Endometrial microvascular endothelial cells (primary cell): ENCODE results near the gene LPXN. TPM values are rescaled to one million over a fixed set of nuclear protein-coding genes. Genes with fewer than 3 reads are reported as not detected.
"Not testable (repeated sequence)": the region's sequence is repeated elsewhere in the genome, so short reads cannot be mapped to it uniquely, and the experiment has no call there.

ENCODE experiments used
- in situ Hi-C: cut with HindIII; loops from 2 replicates; pipeline ENCODE4 v1.10.0; 2017; ENCODE audit warnings: low sequenced_read_pairs, low pct_unique_long_range_greater_than_20kb; ENCODE audit errors: inconsistent ontology term
- total RNA-seq: library from RNA; depleted of rRNA; stranded (reverse); fragments of >200 nt; gene quantifications from one replicate; pipeline ENCODE4 v1.2.3, GENCODE V29; 2015; ENCODE audit errors: inconsistent ontology term

The LPXN gene
- total RNA-seq, 1 donor from 2014 or later = 38.0 TPM

DNA sequence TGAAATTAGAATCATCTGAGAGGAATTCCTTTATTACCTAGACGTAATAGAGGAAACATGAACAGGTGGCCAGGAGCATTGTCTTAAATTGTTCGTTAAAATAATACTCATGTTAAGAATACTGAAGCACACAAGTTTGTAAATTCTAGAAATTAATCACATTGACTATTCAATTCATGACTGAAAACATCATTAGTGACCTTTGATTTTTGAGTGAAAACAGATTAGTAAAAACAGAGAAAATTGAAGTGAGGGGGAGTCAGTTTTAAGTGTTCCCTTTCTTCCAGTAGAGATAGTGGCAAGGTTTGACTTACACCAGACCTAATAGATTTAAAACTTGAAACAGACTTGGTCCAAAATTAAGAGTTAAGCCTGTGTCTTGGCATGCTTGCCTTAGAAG is 4.7 kb upstream of the LPXN start:
- in situ Hi-C loops = no loop called here

- in situ Hi-C loops = no loop called here
Measured at GRCh38 chr11:58579192-58580129, 3.8 kb upstream of the LPXN start.

GRCh38 chr11:58578635-58579191 is 3.1 kb upstream of the LPXN start, which contains the start of gene ZFP91:
TSS of gene ZFP91 (plus strand) at chr11:58579063. CDS start at chr11:58579282, 219 bp downstream.
- in situ Hi-C loops = no loop called here

DNA sequence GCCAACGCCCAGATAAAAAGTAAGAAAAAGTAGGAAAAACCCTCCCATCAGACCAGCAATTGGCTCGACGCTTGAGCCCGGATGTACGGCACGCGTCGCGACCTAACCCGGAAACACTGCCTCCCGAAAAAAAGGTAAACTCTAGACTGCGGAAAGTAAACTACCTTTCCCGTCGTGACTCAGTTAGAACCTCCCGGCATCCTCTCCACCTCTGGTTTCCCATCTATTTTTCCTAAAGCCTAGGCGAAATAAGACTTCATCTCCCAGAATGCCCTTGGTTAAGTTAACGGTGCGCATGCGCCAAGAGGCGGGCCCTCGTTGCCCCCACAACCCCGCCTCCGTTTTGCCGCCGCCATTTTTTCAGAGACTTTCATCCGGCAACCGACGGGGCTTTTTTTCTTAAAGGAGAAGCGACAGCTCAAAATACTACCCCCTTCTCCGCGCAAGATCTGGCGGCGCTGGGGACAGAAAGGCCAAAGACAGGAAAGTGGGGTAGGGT is 2.5 kb upstream of the LPXN start:
- in situ Hi-C loops = no loop called here

DNA sequence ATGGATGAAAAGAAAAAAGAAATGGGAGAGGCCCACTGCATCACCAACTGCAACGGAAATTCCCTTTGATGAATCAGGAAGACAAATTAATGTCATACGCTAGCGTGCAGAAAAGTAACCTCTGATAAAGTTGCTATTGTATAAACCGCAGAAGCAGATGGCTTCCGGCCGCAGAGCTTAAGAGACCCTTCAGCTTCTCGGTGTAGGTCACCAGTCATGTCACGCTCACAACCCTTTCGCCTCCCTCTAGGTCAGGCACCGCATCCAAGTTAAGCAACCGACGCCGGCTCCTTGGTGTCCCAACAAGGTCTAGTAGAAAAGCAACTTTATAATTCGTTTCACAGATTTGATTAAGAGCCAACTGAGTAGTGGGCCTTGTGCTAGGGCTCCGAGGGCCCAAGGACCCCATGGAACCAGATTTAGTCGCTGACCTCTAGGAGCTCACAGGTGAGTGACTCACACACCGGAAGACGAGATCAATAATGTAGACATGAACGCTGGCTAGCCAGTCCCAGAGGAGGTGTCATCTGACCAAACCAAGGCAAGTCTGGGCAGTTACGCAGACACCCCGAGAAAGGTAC is 2.0 kb upstream of the LPXN start:
- in situ Hi-C loops = no loop called here

GRCh38 chr11:58576887-58577471 is 1.3 kb upstream of the LPXN start:
- in situ Hi-C loops = no loop called here

GRCh38 chr11:58574881-58575280 is 775 bp downstream of the LPXN start:
- in situ Hi-C loops = no loop called here

DNA sequence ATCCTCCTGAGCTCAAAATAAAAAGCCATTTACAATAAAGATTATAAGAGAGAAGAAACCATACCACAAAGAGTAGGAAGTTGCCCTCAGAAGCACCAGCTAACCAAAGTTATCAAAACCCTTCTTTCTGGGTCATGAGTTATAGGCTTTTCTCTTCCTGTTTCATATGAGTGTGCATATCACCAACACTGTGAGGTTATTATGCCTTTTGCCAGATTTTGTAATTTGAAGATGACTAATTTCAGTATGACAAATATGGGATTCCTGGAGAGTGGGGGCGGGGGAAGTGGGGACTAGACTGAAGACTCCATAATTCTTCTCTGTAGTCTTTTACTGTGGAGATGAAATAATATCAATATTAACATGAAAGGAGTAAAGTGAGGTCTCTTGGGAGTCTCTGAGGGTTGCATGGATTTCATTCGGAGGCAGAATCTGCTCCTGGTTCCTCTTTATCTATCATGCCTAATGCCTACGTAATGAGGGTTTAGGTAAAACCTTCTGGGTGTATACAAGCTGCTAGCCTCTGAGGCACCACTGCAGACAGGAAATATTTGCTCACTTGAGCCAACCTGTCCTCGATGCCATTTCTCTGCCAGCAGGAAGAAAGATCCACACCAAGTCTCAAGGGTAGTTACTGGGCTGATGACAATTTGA is 2.1 kb downstream of the LPXN start:
- in situ Hi-C loops = no loop called here

GRCh38 chr11:58572906-58573305 is 2.8 kb downstream of the LPXN start:
- in situ Hi-C loops = not testable (repeated sequence)

- in situ Hi-C loops = no loop called here
Measured at GRCh38 chr11:58567889-58568512, 7.7 kb downstream of the LPXN start.

DNA sequence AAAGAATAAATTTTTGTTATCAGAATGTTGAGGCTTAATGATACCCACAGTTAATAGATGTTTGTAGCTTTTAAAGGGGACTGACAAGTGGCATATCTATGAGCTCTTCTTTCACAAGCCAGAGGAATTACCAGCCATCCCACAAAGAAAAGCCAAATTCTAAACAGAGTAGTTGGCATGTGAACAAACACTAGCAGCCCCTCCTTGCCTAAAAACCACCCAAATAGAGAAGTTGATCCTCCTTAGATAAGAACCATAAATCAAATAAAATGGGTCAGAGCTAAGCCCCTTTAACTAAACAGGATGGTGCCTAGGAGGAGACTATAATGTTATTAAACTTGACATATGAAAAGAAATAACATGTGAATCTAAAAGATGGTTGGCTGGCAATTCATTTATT is 11.4 kb downstream of the LPXN start:
- in situ Hi-C loops = no loop called here

GRCh38 chr11:58562375-58562800 is 13.3 kb downstream of the LPXN start:
- in situ Hi-C loops = no loop called here

DNA sequence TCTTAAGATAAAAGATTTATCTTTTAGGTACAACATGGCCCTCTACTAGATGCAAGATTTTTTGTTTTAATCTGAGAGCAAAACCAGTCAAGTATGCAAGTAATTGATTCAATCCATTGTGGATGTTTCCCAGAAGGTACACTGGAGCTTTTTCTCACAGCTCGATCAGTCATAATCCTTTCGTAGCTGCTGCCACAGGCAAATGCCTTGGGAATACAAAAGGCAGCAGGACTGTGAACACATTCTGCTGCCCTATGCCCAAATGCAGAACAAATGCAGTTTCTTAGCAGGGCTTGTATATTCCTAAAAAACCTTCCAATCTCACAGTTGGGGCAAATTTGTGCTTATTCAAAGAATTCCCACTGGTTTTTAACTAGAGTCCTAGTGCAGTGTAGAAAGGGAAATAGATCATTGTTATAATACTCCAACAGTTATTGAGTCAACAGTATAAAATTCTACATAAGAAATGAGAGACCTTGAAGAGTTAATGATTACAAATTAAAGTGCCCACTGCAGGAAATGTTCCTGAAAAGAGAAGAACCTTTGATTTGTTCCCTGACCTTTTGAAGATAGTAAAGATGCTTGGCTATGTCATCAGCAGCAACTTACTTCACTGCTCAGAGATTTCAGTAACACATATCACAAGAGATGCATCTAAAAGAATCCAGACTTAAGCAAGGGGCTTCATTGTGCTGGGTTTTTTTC is 14.1 kb downstream of the LPXN start:
- in situ Hi-C loops = no loop called here

- in situ Hi-C loops = no loop called here
Measured at GRCh38 chr11:58560842-58561241, 14.8 kb downstream of the LPXN start.

GRCh38 chr11:58549644-58550043 is 26.0 kb downstream of the LPXN start:
- in situ Hi-C loops = no loop called here

- in situ Hi-C loops = no loop called here
Measured at GRCh38 chr11:58546841-58547240, 28.8 kb downstream of the LPXN start.

GRCh38 chr11:58531865-58532341 is 43.8 kb downstream of the LPXN start:
- in situ Hi-C loops = no loop called here

DNA sequence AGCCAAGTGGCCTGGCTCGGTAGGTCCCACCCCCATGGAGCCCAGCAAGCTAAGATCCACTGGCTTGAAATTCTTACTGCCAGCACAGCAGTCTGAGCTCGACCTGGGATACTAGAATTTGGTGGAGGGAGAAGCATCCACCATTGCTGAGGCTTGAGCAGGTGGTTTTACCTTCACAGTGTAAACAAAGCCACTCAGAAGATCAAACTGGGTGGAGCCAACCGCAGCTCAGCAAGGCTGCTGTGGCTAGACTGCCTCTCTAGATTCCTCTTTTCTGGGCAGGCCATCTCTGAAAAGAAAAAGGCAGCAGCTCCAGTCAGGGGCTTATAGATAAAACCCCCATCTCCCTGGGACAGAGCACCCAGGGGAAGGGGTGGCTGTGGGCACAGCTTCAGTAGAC is 45.4 kb downstream of the LPXN start:
- in situ Hi-C loops = no loop called here
